ENCODE results near the gene DCBLD1. TPM values are rescaled to one million over a fixed set of nuclear protein-coding genes. Genes with fewer than 3 reads are reported as not detected.

DCBLD1 gene
- total RNA-seq, 1 experiment from 2014 or later = 1.5 TPM

- no TSS peak for BruUV-seq (replicated peaks)
- ChIA-PET CTCF (interaction anchor here (0.6 kb wide), 1 partner anchor 668 kb away, joined by 3 read pairs; no protein-coding TSS in a partner anchor), POLR2A (ENCODE audit: low non-redundant PET) (no interaction called here)
- H3K9me3 ChIP-seq (ENCODE audit: low read depth, low read length, poor library complexity, severe bottlenecking) = no peaks in the 10 kb centered on the region
- intact Hi-C loops (cut with micrococcal nuclease; ENCODE audit: unreplicated experiment) = no loop called here
- H3K36me3 ChIP-seq (ENCODE audit: insufficient read depth, low read length, poor library complexity, severe bottlenecking) = no peaks in the 10 kb centered on the region
- no peaks in the 10 kb centered on the region for H3K4me1 ChIP-seq (ENCODE audit: insufficient read depth, low read length, poor library complexity, severe bottlenecking)
- H3K27ac ChIP-seq (ENCODE audit: low read depth, low read length, poor library complexity, severe bottlenecking) = no peak overlapping the region
- peak overlapping the region; percentile 51 for H3K4me3 ChIP-seq (ENCODE audit: low read depth, low read length, poor library complexity, severe bottlenecking)
- TF ChIP-seq CTCF (conservative IDR thresholded peaks at IDR 0.05; ENCODE audit: low read depth, low read length) (no peak), EZH2 (IDR thresholded peaks at IDR 0.05; ENCODE audit: borderline replicate concordance, low read depth, low read length, poor library complexity, severe bottlenecking) (no peak)
- no peak for DNase-seq (ENCODE audit: low spot score)
- H3K27me3 ChIP-seq (replicated peaks; ENCODE audit: insufficient read depth, low read depth, low read length, poor library complexity) = peaks cover 62% of the 10 kb centered on the region
Observed at GRCh38 chr6:117481926-117482239, 591 bp upstream of the DCBLD1 start.

GRCh38 chr6:117483004-117483644 is 650 bp downstream of the DCBLD1 start:
- Histone ChIP-seq H3K4me1 (ENCODE audit: insufficient read depth, low read length, poor library complexity, severe bottlenecking) (no peaks in the 10 kb centered on the region), H3K36me3 (ENCODE audit: insufficient read depth, low read length, poor library complexity, severe bottlenecking) (no peaks in the 10 kb centered on the region), H3K9me3 (ENCODE audit: low read depth, low read length, poor library complexity, severe bottlenecking) (no peaks in the 10 kb centered on the region), H3K27ac (ENCODE audit: low read depth, low read length, poor library complexity, severe bottlenecking) (no peak overlapping the region), H3K4me3 (ENCODE audit: low read depth, low read length, poor library complexity, severe bottlenecking) (peak overlapping the region; percentile 51), H3K27me3 (replicated peaks; ENCODE audit: insufficient read depth, low read depth, low read length, poor library complexity) (peaks cover 62% of the 10 kb centered on the region)
- TF ChIP-seq EZH2 (IDR thresholded peaks at IDR 0.05; ENCODE audit: borderline replicate concordance, low read depth, low read length, poor library complexity, severe bottlenecking) (no peak), CTCF (conservative IDR thresholded peaks at IDR 0.05; ENCODE audit: low read depth, low read length) (no peak)
- intact Hi-C loops (cut with micrococcal nuclease; ENCODE audit: unreplicated experiment) = no loop called here
- DNase-seq (ENCODE audit: low spot score) = peak; percentile 38
- CTCF ChIA-PET = no interaction called here
- BruUV-seq (replicated peaks) = no TSS peak
- POLR2A ChIA-PET (ENCODE audit: low non-redundant PET) = interaction anchor here (0.7 kb wide), 1 partner anchor 774 kb away, joined by 5 read pairs; no protein-coding TSS in a partner anchor

GRCh38 chr6:117483645-117484016 is 1.2 kb downstream of the DCBLD1 start:
- peak overlapping the region; percentile 51 for H3K4me3 ChIP-seq (ENCODE audit: low read depth, low read length, poor library complexity, severe bottlenecking)
- H3K27ac ChIP-seq (ENCODE audit: low read depth, low read length, poor library complexity, severe bottlenecking) = no peak overlapping the region
- H3K27me3 ChIP-seq (replicated peaks; ENCODE audit: insufficient read depth, low read depth, low read length, poor library complexity) = peaks cover 62% of the 10 kb centered on the region
- POLR2A ChIA-PET (ENCODE audit: low non-redundant PET) = interaction anchor here (0.6 kb wide), 1 partner anchor 67 kb away, joined by 10 read pairs; no protein-coding TSS in a partner anchor
- H3K9me3 ChIP-seq (ENCODE audit: low read depth, low read length, poor library complexity, severe bottlenecking) = no peaks in the 10 kb centered on the region
- intact Hi-C loops (cut with micrococcal nuclease; ENCODE audit: unreplicated experiment) = no loop called here
- CTCF ChIA-PET = no interaction called here
- no peaks in the 10 kb centered on the region for H3K36me3 ChIP-seq (ENCODE audit: insufficient read depth, low read length, poor library complexity, severe bottlenecking)
- TF ChIP-seq EZH2 (IDR thresholded peaks at IDR 0.05; ENCODE audit: borderline replicate concordance, low read depth, low read length, poor library complexity, severe bottlenecking) (no peak), CTCF (conservative IDR thresholded peaks at IDR 0.05; ENCODE audit: low read depth, low read length) (no peak)
- TSS peak; percentile 27 for BruUV-seq (replicated peaks)
- H3K4me1 ChIP-seq (ENCODE audit: insufficient read depth, low read length, poor library complexity, severe bottlenecking) = no peaks in the 10 kb centered on the region
- DNase-seq (ENCODE audit: low spot score) = peak; percentile 23

Measured in A673 (cell line).